GM18526 (cell line): ENCODE data around the gene PAX8.

Source experiments
- POLR2A ChIP-seq: IDR thresholded peaks from 3 replicates; pipeline ENCODE4 v1.6.1; 2011; ENCODE audit not compliant: insufficient read length; ENCODE audit errors: extremely low read depth

The PAX8 gene

GRCh38 chr2:113258471-113259147 is 20.1 kb downstream of the PAX8 start:
- no peak for TF ChIP-seq POLR2A

GRCh38 chr2:113257516-113258264 is 21.0 kb downstream of the PAX8 start:
- no peak for TF ChIP-seq POLR2A

GRCh38 chr2:113255140-113256070 is 23.3 kb downstream of the PAX8 start:
- no peak for TF ChIP-seq POLR2A

DNA sequence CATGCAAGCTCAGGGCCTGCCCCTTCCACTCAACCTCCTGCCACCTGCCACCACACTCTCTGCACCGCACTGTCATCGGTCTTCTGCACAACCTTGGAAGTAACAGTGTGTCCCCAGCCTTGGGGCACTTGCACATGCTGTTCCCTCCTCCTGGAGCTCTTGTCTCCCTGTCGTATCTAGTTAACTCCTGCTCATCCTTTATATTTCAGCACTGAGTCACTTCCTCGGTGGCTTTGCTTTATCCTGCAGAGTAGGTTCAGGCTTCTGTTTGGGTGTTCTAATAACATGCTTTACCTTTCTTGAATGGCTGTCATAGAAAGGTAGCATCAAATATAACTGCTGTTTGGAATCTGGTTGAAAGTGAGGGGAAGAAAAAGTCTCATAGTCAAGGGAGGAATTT is 25.3 kb downstream of the PAX8 start:
- no peak for TF ChIP-seq POLR2A

DNA sequence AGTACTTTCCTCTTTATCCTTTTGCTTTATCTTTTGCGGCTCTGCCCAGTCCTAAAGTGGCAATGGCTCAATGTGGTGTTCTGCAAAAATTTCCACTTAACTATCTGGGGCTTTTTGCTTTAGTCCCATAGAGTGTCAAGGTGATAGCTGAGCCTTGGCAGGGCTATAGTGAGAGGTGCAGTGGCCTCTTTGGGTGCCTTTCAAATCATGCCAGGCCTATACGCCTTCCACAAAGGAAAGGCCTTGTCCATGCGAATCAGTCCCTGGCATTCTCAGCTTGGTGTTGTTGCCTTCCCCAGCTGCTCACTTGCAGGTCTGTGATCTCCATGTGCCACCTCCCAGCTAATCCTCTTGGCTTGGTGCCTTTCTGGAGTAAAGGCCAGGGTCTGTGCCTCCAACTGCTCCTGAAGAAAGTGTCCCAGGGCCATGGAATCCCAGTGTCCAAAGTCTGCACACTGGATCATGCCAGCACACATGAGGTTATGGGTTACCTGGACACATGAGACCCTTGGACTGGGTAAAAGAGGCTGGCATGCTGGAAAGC is 26.6 kb downstream of the PAX8 start:
- no peak for TF ChIP-seq POLR2A

DNA sequence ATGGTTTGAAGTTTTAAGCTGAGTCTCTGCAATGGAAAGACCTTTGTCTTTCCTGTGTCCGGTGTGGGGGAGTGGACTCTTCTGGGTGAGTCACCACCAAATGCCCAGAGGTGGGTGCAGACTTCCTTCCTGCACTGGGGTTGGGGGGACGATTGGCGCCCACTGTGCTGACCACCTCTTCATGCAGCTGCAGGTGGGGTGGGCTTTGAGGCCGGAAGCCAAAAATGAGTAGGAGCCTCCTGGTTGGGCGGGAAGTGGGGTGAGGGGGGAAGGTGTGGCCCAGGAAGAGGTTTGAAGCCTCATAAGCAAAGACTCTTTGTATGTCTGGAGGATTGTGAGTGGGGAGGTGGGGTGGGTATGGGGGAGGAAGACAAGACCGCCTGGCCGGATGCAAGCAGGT is 27.6 kb downstream of the PAX8 start:
- no peak for TF ChIP-seq POLR2A

DNA sequence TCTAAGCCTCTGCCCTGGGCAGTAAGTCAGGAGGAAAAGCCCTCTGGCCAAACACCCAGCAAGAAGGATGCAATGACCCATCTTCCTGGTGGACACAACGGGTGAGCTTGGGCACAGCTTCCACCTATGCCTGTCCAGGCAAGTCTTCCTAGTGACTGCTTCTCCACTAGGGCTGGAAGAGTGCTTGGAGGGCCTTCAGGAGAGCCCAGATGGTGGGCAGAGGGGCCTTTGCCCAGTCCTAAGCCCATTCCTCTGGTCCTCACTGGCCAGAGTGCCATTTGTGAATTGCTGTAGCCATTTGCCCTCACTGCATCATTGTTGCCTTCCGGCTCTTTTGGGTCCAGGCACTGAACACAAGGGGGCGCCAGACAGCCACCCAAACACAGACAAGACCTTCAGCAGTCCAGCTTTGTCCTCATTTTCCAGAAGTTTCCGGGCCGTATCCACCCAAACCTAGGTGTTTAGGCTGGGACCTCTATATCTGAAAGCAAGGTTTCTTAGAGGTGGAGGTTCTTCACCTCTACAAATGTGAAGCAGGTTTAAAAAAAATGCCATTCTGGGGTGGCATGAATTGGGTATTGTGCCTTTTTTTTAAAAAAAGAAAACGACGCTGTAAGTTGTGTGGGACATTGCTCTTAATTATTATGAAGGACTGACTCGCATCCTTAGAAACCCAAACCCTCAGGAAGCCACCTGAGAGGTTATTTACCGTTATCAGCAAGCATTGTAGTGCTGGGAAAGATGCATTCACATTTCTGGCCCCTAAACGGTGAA is 29.5 kb downstream of the PAX8 start:
- no peak for TF ChIP-seq POLR2A

DNA sequence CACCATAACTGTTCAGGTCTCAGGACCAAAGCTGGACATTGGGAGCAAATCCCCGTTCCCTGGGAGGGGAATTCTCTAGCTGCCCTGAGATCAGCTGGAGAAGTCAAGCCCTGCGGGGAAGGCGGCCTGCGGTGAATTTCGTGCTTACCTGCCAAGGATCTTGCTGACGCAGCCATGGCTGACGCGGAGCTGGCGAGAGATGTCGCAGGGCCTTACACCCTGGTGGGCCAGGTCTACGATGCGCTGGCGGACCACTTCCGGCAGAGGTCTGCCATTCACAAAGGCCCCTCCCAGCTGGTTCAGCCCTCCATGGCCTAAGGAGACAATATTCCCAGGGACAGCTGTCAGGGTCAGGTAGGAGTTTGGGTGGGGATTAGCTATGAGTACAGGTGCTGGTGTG is 32.1 kb downstream of the PAX8 start:
- TF ChIP-seq POLR2A = no peak

GRCh38 chr2:113245276-113245711 is 33.4 kb downstream of the PAX8 start:
- TF ChIP-seq POLR2A = no peak

DNA sequence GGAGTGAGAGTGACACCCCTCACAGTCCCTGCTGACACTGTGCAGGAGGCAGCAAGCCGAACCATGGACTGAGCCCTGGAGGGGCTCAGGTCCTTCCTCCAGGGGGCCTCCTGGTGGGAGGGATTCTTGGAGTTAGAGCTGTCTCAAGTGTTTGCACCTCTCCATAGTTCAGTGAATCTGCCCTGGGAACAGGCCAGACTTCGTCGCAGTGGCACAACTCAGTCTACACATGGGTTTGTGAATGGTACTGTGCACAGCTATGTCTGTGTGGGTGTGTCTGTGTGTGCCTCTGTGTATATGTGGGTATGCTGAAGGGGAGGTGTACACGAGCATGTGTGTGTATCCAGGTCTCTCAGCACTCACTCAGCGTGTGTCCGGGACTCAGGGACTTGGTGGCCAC is 36.4 kb downstream of the PAX8 start:
- TF ChIP-seq POLR2A = no peak

DNA sequence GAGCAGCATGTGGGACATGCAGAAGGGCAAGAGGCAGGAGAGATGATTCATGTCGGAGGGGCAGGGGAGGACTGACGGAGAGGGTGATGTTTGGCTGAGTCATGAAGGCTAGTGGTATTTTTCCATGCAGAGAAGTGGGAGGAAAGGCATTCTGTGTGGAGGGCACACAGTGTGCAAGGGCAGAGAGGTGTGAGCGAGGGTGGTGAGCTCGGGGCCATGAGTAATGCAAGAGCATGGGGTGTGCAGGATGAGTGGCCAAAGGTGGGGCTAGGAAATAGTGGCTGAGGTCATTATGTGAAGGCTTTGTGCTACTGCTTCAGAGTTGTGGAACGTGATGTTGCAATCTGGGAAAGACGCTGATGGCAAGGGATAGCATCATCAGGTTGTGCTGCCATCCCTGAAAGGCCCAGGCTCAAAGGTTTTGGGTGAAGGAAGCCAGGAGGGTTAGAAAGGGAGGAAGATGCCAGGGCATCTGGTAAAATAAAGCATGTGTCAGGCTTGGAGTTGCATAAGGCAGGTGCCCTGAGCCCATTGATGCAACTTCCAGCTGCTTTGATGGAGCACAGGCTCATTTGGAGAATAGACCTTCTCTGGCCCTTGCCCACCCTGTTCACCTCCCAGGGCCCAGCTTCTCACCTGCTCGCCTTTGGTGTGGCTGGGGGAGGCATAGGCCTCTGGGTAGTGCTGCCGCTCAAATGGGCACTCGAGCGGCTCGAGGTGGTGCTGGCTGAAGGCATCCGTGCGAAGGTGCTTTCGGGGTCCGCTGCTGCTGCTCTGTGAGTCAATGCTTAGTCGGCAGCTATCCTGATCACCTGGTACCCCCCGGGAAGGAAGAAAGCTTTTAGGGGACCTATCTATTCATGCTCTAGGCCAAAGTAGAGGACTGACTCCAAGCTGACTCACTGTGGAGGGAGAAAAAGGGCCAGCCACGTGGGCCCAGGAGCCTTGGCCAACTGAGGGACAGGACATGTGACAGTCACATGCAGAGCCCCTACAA is 37.5 kb downstream of the PAX8 start:
- TF ChIP-seq POLR2A = no peak

- TF ChIP-seq POLR2A = no peak
Measured at GRCh38 chr2:113240150-113240914, 38.4 kb downstream of the PAX8 start.
